H9 (cell line): ENCODE data around the gene IMP3. TPM values are rescaled to one million over a fixed set of nuclear protein-coding genes. Genes with fewer than 3 reads are reported as not detected.

Experiments
- DNase-seq: peaks from one replicate; pipeline ENCODE4 v3.0.0-alpha.2; 2017
- H2AFZ ChIP-seq: one replicate; pipeline ENCODE4 v1.6.1; 2013; ENCODE audit warnings: mild to moderate bottlenecking, low read length, control low read depth, moderate library complexity
- H2AK5ac ChIP-seq: 2 replicates; pipeline ENCODE4 v1.6.1; 2013; ENCODE audit warnings: low read length, control low read depth, mixed read lengths; ENCODE audit not compliant: insufficient read length
- H2BK120ac ChIP-seq: one replicate; pipeline ENCODE4 v1.6.1; 2013; ENCODE audit warnings: low read depth, mild to moderate bottlenecking, low read length, control low read depth, inconsistent platforms; ENCODE audit not compliant: poor library complexity, severe bottlenecking
- H2BK12ac ChIP-seq: 2 replicates; pipeline ENCODE4 v1.6.1; 2013; ENCODE audit warnings: low read length, control low read depth, mixed read lengths, low read depth; ENCODE audit not compliant: insufficient read length
- H2BK15ac ChIP-seq: 2 replicates; pipeline ENCODE4 v1.6.1; 2013; ENCODE audit warnings: low read depth, low read length, control low read depth
- H2BK20ac ChIP-seq: one replicate; pipeline ENCODE4 v1.6.1; 2013; ENCODE audit warnings: low read depth, mild to moderate bottlenecking, low read length, control low read depth, inconsistent platforms; ENCODE audit not compliant: poor library complexity, severe bottlenecking
- H2BK5ac ChIP-seq: 2 replicates; pipeline ENCODE4 v1.6.1; 2013; ENCODE audit warnings: low read length, control low read depth, mixed read lengths; ENCODE audit not compliant: insufficient read length
- H3K14ac ChIP-seq: 2 replicates; pipeline ENCODE4 v1.6.1; 2013; ENCODE audit warnings: low read length, control low read depth; ENCODE audit not compliant: insufficient read depth
- H3K18ac ChIP-seq: 2 replicates; pipeline ENCODE4 v1.6.1; 2013; ENCODE audit warnings: low read depth, mild to moderate bottlenecking, mixed read lengths, low read length, control low read depth; ENCODE audit not compliant: insufficient read length
- H3K23ac ChIP-seq: 2 replicates; pipeline ENCODE4 v1.6.1; 2013; ENCODE audit warnings: low read length, control low read depth, mixed read lengths, low read depth; ENCODE audit not compliant: insufficient read length
- H3K23me2 ChIP-seq: 2 replicates; pipeline ENCODE4 v1.6.1; 2013; ENCODE audit warnings: low read depth, mild to moderate bottlenecking, mixed read lengths, low read length, control low read depth; ENCODE audit not compliant: insufficient read length, poor library complexity, severe bottlenecking
- H3K27ac ChIP-seq: 2 replicates; pipeline ENCODE4 v1.5.1; 2013; ENCODE audit warnings: low read length, control low read depth, mixed read lengths, low read depth; ENCODE audit not compliant: insufficient read length
- H3K27me3 ChIP-seq: 2 replicates; pipeline ENCODE4 v1.6.1; 2013; ENCODE audit warnings: low read length, control low read depth, inconsistent platforms; ENCODE audit not compliant: insufficient read depth
- H3K4ac ChIP-seq: 2 replicates; pipeline ENCODE4 v1.6.1; 2013; ENCODE audit warnings: low read depth, mild to moderate bottlenecking, control low read depth, inconsistent platforms, low read length, moderate library complexity
- H3K4me1 ChIP-seq: 2 replicates; pipeline ENCODE4 v1.6.1; 2013; ENCODE audit warnings: low read length, control low read depth, inconsistent platforms; ENCODE audit not compliant: insufficient read depth
- H3K4me2 ChIP-seq: 2 replicates; pipeline ENCODE4 v1.6.1; 2013; ENCODE audit warnings: low read length, control low read depth, mixed read lengths; ENCODE audit not compliant: insufficient read length, insufficient read depth
- H3K56ac ChIP-seq: 2 replicates; pipeline ENCODE4 v1.6.1; 2013; ENCODE audit warnings: low read depth, mild to moderate bottlenecking, mixed read lengths, low read length, control low read depth; ENCODE audit not compliant: insufficient read length
- H3K79me1 ChIP-seq: 2 replicates; pipeline ENCODE4 v1.6.1; 2013; ENCODE audit warnings: low read depth, mild to moderate bottlenecking, moderate library complexity, low read length, control low read depth, inconsistent platforms; ENCODE audit not compliant: insufficient read depth, poor library complexity, severe bottlenecking
- H3K79me2 ChIP-seq: 2 replicates; pipeline ENCODE4 v1.6.1; 2013; ENCODE audit warnings: low read length, control low read depth, inconsistent platforms; ENCODE audit not compliant: insufficient read depth
- H3K9ac ChIP-seq: 2 replicates; pipeline ENCODE4 v1.6.1; 2013; ENCODE audit warnings: low read length, control low read depth, mixed read lengths; ENCODE audit not compliant: insufficient read length; ENCODE audit errors: extremely low read depth
- H3K9me3 ChIP-seq: one replicate; pipeline ENCODE4 v1.6.1; 2013; ENCODE audit warnings: low read depth, low read length, inconsistent platforms; ENCODE audit not compliant: control insufficient read depth
- H3T11ph ChIP-seq: one replicate; pipeline ENCODE4 v1.6.1; 2013; ENCODE audit warnings: mild to moderate bottlenecking, low read length, control low read depth, inconsistent platforms
- H4K20me1 ChIP-seq: one replicate; pipeline ENCODE4 v1.6.1; 2013; ENCODE audit not compliant: control insufficient read depth, insufficient read length, insufficient read depth
- H4K5ac ChIP-seq: 2 replicates; pipeline ENCODE4 v1.6.1; 2013; ENCODE audit warnings: low read depth, mild to moderate bottlenecking, mixed read lengths, low read length, control low read depth; ENCODE audit not compliant: insufficient read length
- H4K8ac ChIP-seq: replicated peaks from 2 replicates; pipeline ENCODE4 v1.6.1; 2013; ENCODE audit warnings: low read length, control low read depth, mixed read lengths, low read depth; ENCODE audit not compliant: insufficient read length
- H4K91ac ChIP-seq: 2 replicates; pipeline ENCODE4 v1.6.1; 2013; ENCODE audit warnings: low read depth, mild to moderate bottlenecking, moderate library complexity, mixed read lengths, low read length, control low read depth; ENCODE audit not compliant: insufficient read length
- H3K27ac Mint-ChIP-seq, 3 experiments: 2 replicates in 2 of 3; 3 replicates in 1 of 3; pipeline ENCODE4 v1.8.0; 2020 to 2021; ENCODE audit warnings: mixed read lengths in 3 of 3, mild to moderate bottlenecking in 1 of 3, moderate library complexity in 1 of 3
- H3K27me3 Mint-ChIP-seq: 2 replicates; pipeline ENCODE4 v1.8.0; 2021; ENCODE audit warnings: low read depth, mild to moderate bottlenecking, moderate library complexity, mixed read lengths
- H3K36me3 Mint-ChIP-seq, 3 experiments: 2 replicates in 2 of 3; 3 replicates in 1 of 3; pipeline ENCODE4 v1.8.0; 2020 to 2021; ENCODE audit warnings: low read depth in 3 of 3, mixed read lengths in 3 of 3; ENCODE audit not compliant: insufficient read depth in 1 of 3
- H3K4me1 Mint-ChIP-seq, 2 experiments: 2 replicates each; pipeline ENCODE4 v1.8.0; 2020; ENCODE audit warnings: mixed read lengths in 2 of 2
- H3K4me3 Mint-ChIP-seq, 2 experiments: 2 replicates in 1 of 2; 3 replicates in 1 of 2; pipeline ENCODE4 v1.8.0; 2020 to 2021; ENCODE audit warnings: mild to moderate bottlenecking in 2 of 2, mixed read lengths in 2 of 2, moderate library complexity in 1 of 2
- H3K9me3 Mint-ChIP-seq, 2 experiments: 2 replicates in 1 of 2; 3 replicates in 1 of 2; pipeline ENCODE4 v1.8.0; 2020; ENCODE audit warnings: mild to moderate bottlenecking in 2 of 2, mixed read lengths in 2 of 2, moderate library complexity in 1 of 2
- CTCF ChIP-seq: fragments of 200-600 bp; sonication (generic); conservative IDR thresholded peaks from 3 replicates; pipeline ENCODE4 v1.8.0; 2021; ENCODE audit warnings: antibody characterized with exemption, mild to moderate bottlenecking
- WGBS: extraction: QIAGEN DNeasy Blood & Tissue Kit; methylation state at CpG from one replicate; pipeline ENCODE4 v1.1.7; 2013; ENCODE audit warnings: missing lambda C conversion rate, low lambda C conversion rate, mixed read lengths; ENCODE audit not compliant: insufficient read length; ENCODE audit errors: extremely low coverage; 5-methylcytosine and 5-hydroxymethylcytosine counted together
- total RNA-seq: library from RNA; stranded (reverse); gene quantifications from 2 replicates; pipeline ENCODE4 v1.2.1, GENCODE V29; 2021

IMP3 gene
- total RNA-seq, 1 experiment from 2014 or later: 97.9 TPM

DNA sequence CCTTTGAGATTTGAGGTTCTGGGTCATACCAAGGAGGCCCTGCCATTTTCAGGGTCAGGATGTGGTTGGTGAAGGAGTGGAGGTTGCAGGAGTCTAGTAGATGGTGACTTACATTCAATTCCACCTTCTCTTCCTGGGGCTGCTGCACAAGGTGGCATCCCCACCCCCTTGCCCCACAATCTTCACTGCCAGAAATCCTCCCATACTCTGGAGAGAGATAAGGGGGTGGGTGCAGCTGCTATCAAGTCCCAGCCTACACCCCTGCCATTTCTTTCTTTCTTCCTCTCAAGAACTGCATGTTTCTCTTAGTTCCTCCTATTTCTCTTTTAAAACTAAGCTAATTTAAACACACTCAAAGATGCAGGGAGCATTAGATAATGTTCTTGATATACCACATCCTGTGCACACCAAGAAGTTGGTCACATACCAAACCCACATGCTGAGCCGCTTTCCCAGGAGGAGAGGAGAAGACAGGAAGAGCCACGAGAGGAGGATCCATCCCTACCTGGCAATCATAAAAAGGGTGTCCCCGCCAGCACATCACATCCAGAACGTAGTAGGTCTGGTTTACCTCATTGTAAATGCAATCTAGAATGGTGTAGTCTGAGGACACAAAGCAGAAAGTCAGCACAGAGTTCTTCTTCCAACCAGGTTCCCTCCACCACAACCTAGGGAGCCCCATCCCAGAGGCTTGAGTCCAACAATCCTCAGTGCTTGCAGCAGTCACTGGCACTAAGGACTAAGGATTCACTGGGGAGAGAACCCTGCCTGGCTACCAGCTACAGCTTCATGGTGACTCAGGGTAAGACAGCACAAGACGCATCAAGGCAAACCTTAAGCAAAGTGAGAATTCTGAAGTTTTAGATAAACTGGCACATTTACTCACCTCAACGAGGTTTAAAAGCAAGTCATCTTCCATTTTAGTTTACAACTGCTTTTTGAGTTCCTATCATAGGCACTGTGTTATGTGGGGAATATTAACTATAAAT, 33.0 kb downstream of the IMP3 start:
- H3K4ac ChIP-seq: no peak overlapping the region
- peaks cover 28 to 64% (median 47%) of the 10 kb centered on the region in 3 experiments for H3K36me3 Mint-ChIP-seq

More for the DNA sequence above, 33.0 kb downstream of the IMP3 start:
- H2BK12ac ChIP-seq: no peak overlapping the region
- no peaks in the 10 kb centered on the region for H3K79me1 ChIP-seq
- no peak overlapping the region for H3K23ac ChIP-seq
- H4K20me1 ChIP-seq: no peaks in the 10 kb centered on the region
- H4K8ac ChIP-seq: no peak overlapping the region
- H3K27ac ChIP-seq: no peak overlapping the region
- no peak overlapping the region for H3K4me2 ChIP-seq
- no peak overlapping the region for H3K56ac ChIP-seq
- H3K9me3 ChIP-seq: no peaks in the 10 kb centered on the region
- Mint-ChIP-seq H3K9me3 (no peaks in the 10 kb centered on the region), H3K4me3 (no peak overlapping the region), H3K4me1 (no peaks in the 10 kb centered on the region), H3K27ac (no peak overlapping the region), H3K27me3 (no peaks in the 10 kb centered on the region)
- no peak overlapping the region for H3K9ac ChIP-seq
- H2BK5ac ChIP-seq: no peak overlapping the region
- no peaks in the 10 kb centered on the region for H3K27me3 ChIP-seq
- no peak overlapping the region for H2BK20ac ChIP-seq
- no peaks in the 10 kb centered on the region for H3K79me2 ChIP-seq
- H4K5ac ChIP-seq: no peak overlapping the region
- no peak for TF ChIP-seq CTCF
- H2BK120ac ChIP-seq: no peak overlapping the region
- H3T11ph ChIP-seq: no peak overlapping the region
- no peak overlapping the region for H3K18ac ChIP-seq
- no peak for DNase-seq
- H4K91ac ChIP-seq: no peak overlapping the region
- H3K14ac ChIP-seq: no peak overlapping the region
- no peaks in the 10 kb centered on the region for H3K4me1 ChIP-seq
- no CpG with 5 or more reads among the region's 6 CpGs for WGBS
- H2BK15ac ChIP-seq: no peak overlapping the region
- H2AK5ac ChIP-seq: no peak overlapping the region
- H3K23me2 ChIP-seq: no peaks in the 10 kb centered on the region
- H2AFZ ChIP-seq: no peak overlapping the region
